K562 (cell line): ENCODE data around the gene TRIM3. TPM values are rescaled to one million over a fixed set of nuclear protein-coding genes. Genes with fewer than 3 reads are reported as not detected.

ENCODE experiments used
- ATAC-seq: fragments of 200-7000 bp; cut with Tn5 transposase; 3 replicates; pipeline ENCODE4 v1.9.1; 2020; ENCODE audit warnings: moderate library complexity
- BruUV-seq: library from RNA; stranded (reverse); fragments of 400-500 nt; replicated peaks from 2 replicates; lab custom pipeline; 2021; lab: Mats Ljungman, UMichigan
- CTCF ChIA-PET: fragments of 300-600 bp; formaldehyde crosslinking; extraction: SDS; loops from one replicate; lab custom pipeline; 2021; ENCODE audit warnings: low intra/inter-chr PET ratio; lab: Yijun Ruan, JAX
- POLR2A ChIA-PET: fragments of 300-600, 350-650 bp; sonication (Branson Sonifier 250); formaldehyde crosslinking; extraction: SDS; loops from one replicate; lab custom pipeline; 2021; ENCODE audit warnings: antibody characterized with exemption, inconsistent platforms; lab: Yijun Ruan, JAX
- DNase-seq, 4 experiments: peaks; one replicate each; pipeline versions ENCODE4 v3.0.0 to v3.0.0-alpha.2; 2011 to 2018; ENCODE audit warnings: low spot score in 3 of 4, mixed read lengths in 3 of 4; ENCODE audit errors: extremely low read depth in 1 of 4
- FAIRE-seq: peaks from 2 replicates; lab custom pipeline; 2011; peaks lifted over from hg19 to GRCh38; lab: Jason Lieb, UNC
- H2AFZ ChIP-seq: 2 replicates; pipeline ENCODE4 v1.6.0; 2011; ENCODE audit warnings: low read depth, low read length, control low read depth, inconsistent platforms
- H3K27ac ChIP-seq: fragments of 200-600 bp; 3 replicates; pipeline ENCODE4 v1.8.0; 2011; ENCODE audit warnings: low read depth, mild to moderate bottlenecking, control low read depth, inconsistent platforms, low read length, moderate library complexity, mixed read lengths; ENCODE audit errors: extremely low read depth
- H3K27me3 ChIP-seq, 2 experiments: fragments of 300-600 bp in 1 of 2; 2 replicates in 1 of 2; 3 replicates in 1 of 2; pipeline versions ENCODE4 v1.6.0 to v1.8.0; 2011; ENCODE audit warnings: inconsistent platforms in 2 of 2, low read length in 2 of 2, mild to moderate bottlenecking in 1 of 2, mixed read lengths in 1 of 2, moderate library complexity in 1 of 2; ENCODE audit not compliant: control insufficient read depth in 2 of 2, insufficient read depth in 2 of 2
- H3K36me3 ChIP-seq: fragments of 300-600 bp; 3 replicates; pipeline ENCODE4 v1.8.0; 2011; ENCODE audit warnings: mild to moderate bottlenecking, low read length, inconsistent platforms; ENCODE audit not compliant: control insufficient read depth, insufficient read depth
- H3K4me1 ChIP-seq, 2 experiments: fragments of 200-600 bp in 1 of 2; replicated peaks in 1 of 2; 2 replicates in 1 of 2; 3 replicates in 1 of 2; pipeline versions ENCODE4 v1.5.1 to v1.8.0; 2011; ENCODE audit warnings: inconsistent platforms in 2 of 2, low read length in 2 of 2, mild to moderate bottlenecking in 1 of 2, mixed read lengths in 1 of 2, moderate library complexity in 1 of 2; ENCODE audit not compliant: control insufficient read depth in 2 of 2, insufficient read depth in 2 of 2
- H3K4me2 ChIP-seq: 2 replicates; pipeline ENCODE4 v1.6.1; 2011; ENCODE audit warnings: low read length, control low read depth, inconsistent platforms, mixed read lengths; ENCODE audit not compliant: insufficient read depth
- H3K4me3 ChIP-seq: fragments of 200-600 bp; sonication (generic), shearing (Covaris generic); 2 replicates; pipeline ENCODE4 v1.5.1; 2016; ENCODE audit warnings: control low read depth, inconsistent platforms
- H3K79me2 ChIP-seq: fragments of 200-600 bp; 3 replicates; pipeline ENCODE4 v1.8.0; 2011; ENCODE audit warnings: low read length, inconsistent platforms; ENCODE audit not compliant: control insufficient read depth, insufficient read depth
- H3K9ac ChIP-seq, 2 experiments: 2 replicates each; pipeline versions ENCODE4 v1.6.0 to v1.6.1; 2011; ENCODE audit warnings: low read depth in 2 of 2, low read length in 2 of 2, control low read depth in 1 of 2, inconsistent platforms in 1 of 2, mild to moderate bottlenecking in 1 of 2, mixed read lengths in 1 of 2; ENCODE audit not compliant: insufficient read depth in 1 of 2
- H3K9me1 ChIP-seq: one replicate; pipeline ENCODE4 v1.6.0; 2011; ENCODE audit warnings: inconsistent platforms, mild to moderate bottlenecking, low read length, moderate library complexity; ENCODE audit not compliant: control insufficient read depth, insufficient read depth
- H3K9me3 ChIP-seq: replicated peaks from 2 replicates; pipeline ENCODE4 v1.5.1; 2011; ENCODE audit warnings: low read depth, low read length, inconsistent platforms; ENCODE audit not compliant: control insufficient read depth, insufficient read depth
- H4K20me1 ChIP-seq: replicated peaks from 2 replicates; pipeline ENCODE4 v1.6.1; 2011; ENCODE audit warnings: low read length, inconsistent platforms, mixed read lengths; ENCODE audit not compliant: control insufficient read depth, insufficient read depth
- E2F4 ChIP-seq: sonication (generic); formaldehyde crosslinking; IDR thresholded peaks from 2 replicates; pipeline ENCODE4 v1.8.0; 2022; ENCODE audit warnings: mild to moderate bottlenecking, low read depth, missing genetic modification reagents
- MITF ChIP-seq: IDR thresholded peaks from 2 replicates; pipeline ENCODE4 v1.6.1; 2014; ENCODE audit warnings: antibody characterized with exemption
- RFX7 ChIP-seq: fragments of 250-450 bp; sonication (Bioruptor Pico); IDR thresholded peaks from 2 replicates; pipeline ENCODE4 v1.5.1; 2021; ENCODE audit warnings: mild to moderate bottlenecking
- SIN3A ChIP-seq, 2 experiments: fragments of 150-350 bp in 1 of 2; IDR thresholded peaks; 2 replicates each; pipeline ENCODE4 v1.6.1; 2011 to 2016; ENCODE audit warnings: borderline replicate concordance in 2 of 2, low read depth in 2 of 2, low read length in 2 of 2, mild to moderate bottlenecking in 2 of 2, moderate library complexity in 2 of 2; ENCODE audit not compliant: control insufficient read depth in 1 of 2
- THAP7 ChIP-seq: fragments of 250-450 bp; sonication (Bioruptor Pico); IDR thresholded peaks from 2 replicates; pipeline ENCODE4 v1.5.0; 2021
- ZNF311 ChIP-seq: fragments of 250-450 bp; sonication (Bioruptor Pico); IDR thresholded peaks from 2 replicates; pipeline ENCODE4 v1.4.0; 2020; ENCODE audit warnings: mild to moderate bottlenecking, moderate library complexity
- ZNF507 ChIP-seq: conservative IDR thresholded peaks from 2 replicates; pipeline ENCODE4 v1.6.1; 2017; ENCODE audit warnings: missing genetic modification characterization, missing compliant biosample characterization
- WGBS: fragments of 100-300 bp; shearing (Covaris generic); methylation state at CpG from one replicate; pipeline ENCODE4 v1.1.6; 2016; ENCODE audit warnings: low coverage, mixed read lengths; ENCODE audit not compliant: insufficient coverage; ENCODE audit errors: missing lambda C conversion rate; 5-methylcytosine and 5-hydroxymethylcytosine counted together
- in situ Hi-C: fragments of 300-500 bp; cut with MboI; formaldehyde crosslinking; loops from 4 replicates; pipeline ENCODE4 v1.15.0; 2018; ENCODE audit warnings: inconsistent platforms, mixed read lengths
- intact Hi-C: fragments of 100-400 bp; cut with micrococcal nuclease; formaldehyde crosslinking; loops from 2 replicates; pipeline ENCODE4 v1.14.2; 2022
- polyA plus RNA-seq, 8 experiments: library from polyadenylated mRNA; depleted of rRNA in 4 of 8; stranded (reverse) in 5 of 8; unstranded in 3 of 8; fragments of >200 nt; fragmentation: Nextera tagmentation in 2 of 8; fragmentation: Illumina TruSeq in 1 of 8; extraction: Ambion mirVana in 2 of 8; extraction: Trizol in 1 of 8; gene quantifications; 2 replicates each; pipeline versions ENCODE4 v1.2.1 to v1.2.3, GENCODE V29; 2011 to 2014; ENCODE audit warnings: inconsistent platforms in 1 of 8, missing spikeins in 1 of 8
- total RNA-seq, 7 experiments: library from RNA; depleted of rRNA in 6 of 7; stranded (reverse); fragments of >200 nt in 6 of 7; fragmentation: Illumina TruSeq in 2 of 7; extraction: Trizol in 2 of 7; gene quantifications; 2 replicates each; pipeline versions ENCODE4 v1.2.1 to v1.2.3, GENCODE V29; 2011 to 2021; ENCODE audit warnings: low replicate concordance in 1 of 7
- TF ChIP-seq, protein P1 (sequence below): fragments of 200-800 bp; sonication (Bioruptor generic); IDR thresholded peaks from 2 replicates; pipeline ENCODE4 v1.6.1; 2016; ENCODE audit warnings: missing genetic modification characterization, missing compliant biosample characterization
- TF ChIP-seq, protein P2 (sequence below): fragments of 250-450 bp; sonication (Bioruptor Pico); IDR thresholded peaks from 2 replicates; pipeline ENCODE4 v1.5.0; 2020; ENCODE audit warnings: mild to moderate bottlenecking, borderline replicate concordance

Gene TRIM3
- total and polyA plus RNA-seq, 9 of the 15 experiments (the other 6 are each of a cell fraction or from before 2014, with no cell fraction given), result 0.45 to 9.2 (median 4.7) TPM

- Histone ChIP-seq H3K27ac (no peak overlapping the region), H3K9me1 (no peaks in the 10 kb centered on the region), H3K9ac (peak overlapping the region in 1 of 2 experiments; percentile 32; a peak in 1 of 4 replicates), H3K79me2 (no peaks in the 10 kb centered on the region), H3K36me3 (no peaks in the 10 kb centered on the region; the same call in 2 of the 3 replicates), H3K4me3 (no peak overlapping the region), H3K27me3 (no peaks in the 10 kb centered on the region), H4K20me1 (no peaks in the 10 kb centered on the region), H3K4me2 (no peak overlapping the region), H2AFZ (no peak overlapping the region), H3K4me1 (no peaks in the 10 kb centered on the region), H3K9me3 (no peaks in the 10 kb centered on the region)
- ATAC-seq (no peak), DNase-seq (no peak), FAIRE-seq (no peak)
- ChIA-PET CTCF (no interaction called here), POLR2A (interaction anchor here (1.6 kb wide), 1 partner anchor 20 kb away, joined by 6 read pairs; no protein-coding TSS in a partner anchor)
- no TSS peak for BruUV-seq
- 90% methylated on average over 45 of the region's 56 CpGs for WGBS
- intact Hi-C loops (no loop called here), in situ Hi-C loops (no loop called here)
- TF ChIP-seq ZNF311 (CRISPR knock-in tag), result no peak
- TF ChIP-seq, protein P1, sequence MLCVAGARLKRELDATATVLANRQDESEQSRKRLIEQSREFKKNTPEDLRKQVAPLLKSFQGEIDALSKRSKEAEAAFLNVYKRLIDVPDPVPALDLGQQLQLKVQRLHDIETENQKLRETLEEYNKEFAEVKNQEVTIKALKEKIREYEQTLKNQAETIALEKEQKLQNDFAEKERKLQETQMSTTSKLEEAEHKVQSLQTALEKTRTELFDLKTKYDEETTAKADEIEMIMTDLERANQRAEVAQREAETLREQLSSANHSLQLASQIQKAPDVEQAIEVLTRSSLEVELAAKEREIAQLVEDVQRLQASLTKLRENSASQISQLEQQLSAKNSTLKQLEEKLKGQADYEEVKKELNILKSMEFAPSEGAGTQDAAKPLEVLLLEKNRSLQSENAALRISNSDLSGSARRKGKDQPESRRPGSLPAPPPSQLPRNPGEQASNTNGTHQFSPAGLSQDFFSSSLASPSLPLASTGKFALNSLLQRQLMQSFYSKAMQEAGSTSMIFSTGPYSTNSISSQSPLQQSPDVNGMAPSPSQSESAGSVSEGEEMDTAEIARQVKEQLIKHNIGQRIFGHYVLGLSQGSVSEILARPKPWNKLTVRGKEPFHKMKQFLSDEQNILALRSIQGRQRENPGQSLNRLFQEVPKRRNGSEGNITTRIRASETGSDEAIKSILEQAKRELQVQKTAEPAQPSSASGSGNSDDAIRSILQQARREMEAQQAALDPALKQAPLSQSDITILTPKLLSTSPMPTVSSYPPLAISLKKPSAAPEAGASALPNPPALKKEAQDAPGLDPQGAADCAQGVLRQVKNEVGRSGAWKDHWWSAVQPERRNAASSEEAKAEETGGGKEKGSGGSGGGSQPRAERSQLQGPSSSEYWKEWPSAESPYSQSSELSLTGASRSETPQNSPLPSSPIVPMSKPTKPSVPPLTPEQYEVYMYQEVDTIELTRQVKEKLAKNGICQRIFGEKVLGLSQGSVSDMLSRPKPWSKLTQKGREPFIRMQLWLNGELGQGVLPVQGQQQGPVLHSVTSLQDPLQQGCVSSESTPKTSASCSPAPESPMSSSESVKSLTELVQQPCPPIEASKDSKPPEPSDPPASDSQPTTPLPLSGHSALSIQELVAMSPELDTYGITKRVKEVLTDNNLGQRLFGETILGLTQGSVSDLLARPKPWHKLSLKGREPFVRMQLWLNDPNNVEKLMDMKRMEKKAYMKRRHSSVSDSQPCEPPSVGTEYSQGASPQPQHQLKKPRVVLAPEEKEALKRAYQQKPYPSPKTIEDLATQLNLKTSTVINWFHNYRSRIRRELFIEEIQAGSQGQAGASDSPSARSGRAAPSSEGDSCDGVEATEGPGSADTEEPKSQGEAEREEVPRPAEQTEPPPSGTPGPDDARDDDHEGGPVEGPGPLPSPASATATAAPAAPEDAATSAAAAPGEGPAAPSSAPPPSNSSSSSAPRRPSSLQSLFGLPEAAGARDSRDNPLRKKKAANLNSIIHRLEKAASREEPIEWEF (CRISPR knock-in tag), result no peak
- no peak for TF ChIP-seq E2F4
- TF ChIP-seq, protein P2, sequence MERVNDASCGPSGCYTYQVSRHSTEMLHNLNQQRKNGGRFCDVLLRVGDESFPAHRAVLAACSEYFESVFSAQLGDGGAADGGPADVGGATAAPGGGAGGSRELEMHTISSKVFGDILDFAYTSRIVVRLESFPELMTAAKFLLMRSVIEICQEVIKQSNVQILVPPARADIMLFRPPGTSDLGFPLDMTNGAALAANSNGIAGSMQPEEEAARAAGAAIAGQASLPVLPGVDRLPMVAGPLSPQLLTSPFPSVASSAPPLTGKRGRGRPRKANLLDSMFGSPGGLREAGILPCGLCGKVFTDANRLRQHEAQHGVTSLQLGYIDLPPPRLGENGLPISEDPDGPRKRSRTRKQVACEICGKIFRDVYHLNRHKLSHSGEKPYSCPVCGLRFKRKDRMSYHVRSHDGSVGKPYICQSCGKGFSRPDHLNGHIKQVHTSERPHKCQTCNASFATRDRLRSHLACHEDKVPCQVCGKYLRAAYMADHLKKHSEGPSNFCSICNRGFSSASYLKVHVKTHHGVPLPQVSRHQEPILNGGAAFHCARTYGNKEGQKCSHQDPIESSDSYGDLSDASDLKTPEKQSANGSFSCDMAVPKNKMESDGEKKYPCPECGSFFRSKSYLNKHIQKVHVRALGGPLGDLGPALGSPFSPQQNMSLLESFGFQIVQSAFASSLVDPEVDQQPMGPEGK (CRISPR knock-in tag), result no peak
- no peak for TF ChIP-seq ZNF507 (tag)
- TF ChIP-seq THAP7 (CRISPR knock-in tag), result no peak
- no peak for TF ChIP-seq MITF
- TF ChIP-seq RFX7 (CRISPR knock-in tag), result no peak
- no peak for TF ChIP-seq SIN3A (IDR thresholded peaks at IDR 0.05; ENCODE audit: borderline replicate concordance in 2 of 2, control insufficient read depth in 1 of 2, low read depth in 2 of 2, low read length in 2 of 2)
Measured at GRCh38 chr11:6456361-6457073, 17.2 kb downstream of the TRIM3 start.
